Effector memory CD4-positive, alpha-beta T cell (primary cell): ENCODE data around the gene DCAF8.

Source experiments
- DNase-seq, 3 donors: peaks; one replicate each; pipeline ENCODE4 v3.0.0-alpha.2; 2020
- H3K27ac ChIP-seq: 2 replicates; pipeline ENCODE4 v1.7.0; 2013; ENCODE audit warnings: mild to moderate bottlenecking, low read length, moderate library complexity; ENCODE audit not compliant: insufficient read depth, poor library complexity, severe bottlenecking
- H3K27me3 ChIP-seq: replicated peaks from 2 replicates; pipeline ENCODE4 v1.7.0; 2013; ENCODE audit warnings: mild to moderate bottlenecking, low read length; ENCODE audit not compliant: insufficient read depth, control insufficient read depth, poor library complexity, severe bottlenecking
- H3K36me3 ChIP-seq: 2 replicates; pipeline ENCODE4 v1.7.0; 2013; ENCODE audit warnings: mild to moderate bottlenecking, low read length, moderate library complexity; ENCODE audit not compliant: control insufficient read depth, insufficient read depth
- H3K4me1 ChIP-seq: 2 replicates; pipeline ENCODE4 v1.7.0; 2013; ENCODE audit warnings: low read length, mild to moderate bottlenecking; ENCODE audit not compliant: control insufficient read depth, insufficient read depth, poor library complexity, severe bottlenecking
- H3K4me3 ChIP-seq: 2 replicates; pipeline ENCODE4 v1.7.0; 2013; ENCODE audit warnings: low read length, low read depth, mild to moderate bottlenecking; ENCODE audit not compliant: insufficient read depth, poor library complexity, severe bottlenecking
- H3K9me3 ChIP-seq: 2 replicates; pipeline ENCODE4 v1.7.0; 2013; ENCODE audit warnings: mild to moderate bottlenecking, low read length, moderate library complexity; ENCODE audit not compliant: control insufficient read depth

DCAF8 gene

DNA sequence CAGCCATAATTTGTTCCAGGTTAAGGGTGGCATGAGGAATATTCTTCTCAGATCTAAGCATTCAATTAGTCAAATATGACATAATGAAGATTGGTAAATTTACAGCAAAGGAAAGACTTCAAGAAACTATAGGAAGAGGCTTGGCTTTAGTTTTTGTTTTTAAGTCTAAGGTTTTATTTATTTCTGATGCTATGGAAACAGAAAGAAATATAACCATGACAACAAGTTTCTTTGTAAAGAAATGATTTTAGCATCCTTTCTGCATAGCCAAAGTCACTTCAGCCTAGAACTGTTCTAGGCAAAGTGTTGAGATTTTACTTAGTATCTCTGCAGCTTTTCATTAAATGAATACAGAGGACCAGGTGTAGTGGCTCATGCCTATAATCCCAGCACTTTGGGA, 29.4 kb downstream of the DCAF8 start:
- DNase-seq: no peak
- Histone ChIP-seq H3K4me3 (no peak overlapping the region), H3K9me3 (no peaks in the 10 kb centered on the region), H3K27ac (no peak overlapping the region), H3K36me3 (peaks cover 66% of the 10 kb centered on the region), H3K27me3 (no peaks in the 10 kb centered on the region), H3K4me1 (no peaks in the 10 kb centered on the region)

- Histone ChIP-seq H3K4me1 (no peaks in the 10 kb centered on the region), H3K27me3 (no peaks in the 10 kb centered on the region), H3K36me3 (peaks cover 83% of the 10 kb centered on the region), H3K27ac (no peak overlapping the region), H3K4me3 (no peak overlapping the region), H3K9me3 (no peaks in the 10 kb centered on the region)
- DNase-seq: no peak
These were observed 33.9 kb downstream of the DCAF8 start for GRCh38 chr1:160228431-160228830.

GRCh38 chr1:160227561-160227960, 34.8 kb downstream of the DCAF8 start:
- Histone ChIP-seq H3K27me3 (no peaks in the 10 kb centered on the region), H3K4me1 (no peaks in the 10 kb centered on the region), H3K27ac (no peak overlapping the region), H3K9me3 (no peaks in the 10 kb centered on the region), H3K4me3 (no peak overlapping the region), H3K36me3 (peaks cover 92% of the 10 kb centered on the region)
- no peak for DNase-seq

DNA sequence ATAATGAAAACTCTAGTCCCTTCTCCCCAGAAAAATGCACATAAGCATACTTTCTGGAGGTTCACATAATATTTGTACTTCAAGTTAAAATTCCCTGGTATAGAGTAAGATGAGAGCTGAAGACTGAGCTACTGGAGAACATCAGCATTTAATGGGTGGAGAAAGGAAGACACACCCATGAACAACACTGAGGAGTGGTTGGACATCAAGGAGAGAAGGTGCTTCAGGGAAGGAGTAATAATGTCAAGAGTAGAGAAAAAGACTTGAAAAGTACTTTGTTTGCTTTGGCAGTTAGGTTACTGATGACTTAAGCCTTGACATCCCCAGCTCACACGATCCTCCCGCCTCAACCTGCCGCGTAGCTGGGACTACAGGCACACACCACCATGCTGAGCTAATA, 35.3 kb downstream of the DCAF8 start:
- H3K27ac ChIP-seq: no peak overlapping the region
- no peaks in the 10 kb centered on the region for H3K9me3 ChIP-seq
- no peak for DNase-seq
- H3K4me3 ChIP-seq: no peak overlapping the region
- H3K27me3 ChIP-seq: no peaks in the 10 kb centered on the region
- H3K36me3 ChIP-seq: peaks cover 94% of the 10 kb centered on the region
- no peaks in the 10 kb centered on the region for H3K4me1 ChIP-seq

GRCh38 chr1:160226623-160227022, 35.7 kb downstream of the DCAF8 start:
- Histone ChIP-seq H3K27me3 (no peaks in the 10 kb centered on the region), H3K4me1 (no peaks in the 10 kb centered on the region), H3K27ac (no peak overlapping the region), H3K4me3 (no peak overlapping the region), H3K9me3 (no peaks in the 10 kb centered on the region), H3K36me3 (peaks cover 94% of the 10 kb centered on the region)
- DNase-seq: no peak

DNA sequence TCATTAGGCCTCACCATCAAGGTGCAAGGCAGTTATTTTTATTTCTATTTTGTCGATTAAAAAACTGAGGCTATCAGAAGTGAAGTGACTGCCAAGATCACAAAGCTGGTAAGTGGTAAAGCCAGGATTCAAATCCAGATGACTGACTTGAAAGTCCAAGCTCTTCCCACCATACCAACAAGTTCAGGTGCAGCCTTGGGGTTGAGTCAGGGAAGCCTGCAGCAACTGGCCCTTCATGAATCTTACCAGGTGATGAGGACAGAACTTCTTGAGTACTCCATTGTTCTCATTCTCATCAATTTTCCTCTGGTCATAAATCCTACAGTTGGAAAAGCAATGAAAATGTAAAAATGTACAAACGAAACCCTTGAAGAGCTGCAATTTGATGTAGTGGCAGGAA, 37.0 kb downstream of the DCAF8 start:
- Histone ChIP-seq H3K4me1 (no peaks in the 10 kb centered on the region), H3K27me3 (no peaks in the 10 kb centered on the region), H3K9me3 (no peaks in the 10 kb centered on the region), H3K36me3 (peaks cover 94% of the 10 kb centered on the region), H3K4me3 (no peak overlapping the region), H3K27ac (no peak overlapping the region)
- DNase-seq: no peak

GRCh38 chr1:160224606-160225005, 37.7 kb downstream of the DCAF8 start:
- Histone ChIP-seq H3K36me3 (peaks cover 94% of the 10 kb centered on the region), H3K27ac (no peak overlapping the region), H3K4me1 (no peaks in the 10 kb centered on the region), H3K4me3 (no peak overlapping the region), H3K27me3 (no peaks in the 10 kb centered on the region), H3K9me3 (no peaks in the 10 kb centered on the region)
- DNase-seq: no peak

GRCh38 chr1:160222546-160222945, 39.8 kb downstream of the DCAF8 start:
- Histone ChIP-seq H3K36me3 (peaks cover 98% of the 10 kb centered on the region), H3K27ac (no peak overlapping the region), H3K4me3 (no peak overlapping the region), H3K9me3 (no peaks in the 10 kb centered on the region), H3K4me1 (no peaks in the 10 kb centered on the region), H3K27me3 (no peaks in the 10 kb centered on the region)
- no peak for DNase-seq

- Histone ChIP-seq H3K4me1 (no peaks in the 10 kb centered on the region), H3K27ac (no peak overlapping the region), H3K36me3 (peaks cover 95% of the 10 kb centered on the region), H3K9me3 (no peaks in the 10 kb centered on the region), H3K27me3 (no peaks in the 10 kb centered on the region), H3K4me3 (no peak overlapping the region)
- DNase-seq: no peak
These were observed 41.3 kb downstream of the DCAF8 start for GRCh38 chr1:160221089-160221488.

DNA sequence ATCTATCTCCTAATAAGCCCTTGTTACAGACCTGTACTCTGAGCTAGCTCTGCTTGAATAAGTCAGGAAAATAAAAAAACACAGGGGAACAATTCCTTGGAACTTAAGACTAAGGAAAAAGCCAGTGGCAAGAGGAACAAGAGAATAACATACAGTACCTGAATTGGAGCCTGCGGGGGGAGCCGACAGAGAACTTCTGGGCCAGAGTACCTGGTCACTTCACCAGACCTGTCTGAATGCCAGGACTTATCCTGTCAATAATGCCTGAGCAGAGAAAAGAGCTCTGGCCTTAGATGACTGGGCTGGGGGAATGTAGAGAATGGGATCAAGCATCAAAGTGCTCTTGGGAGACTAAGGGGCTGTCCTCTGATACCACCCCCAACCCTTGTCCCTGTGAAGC, 42.0 kb downstream of the DCAF8 start:
- peaks cover 89% of the 10 kb centered on the region for H3K36me3 ChIP-seq
- H3K4me1 ChIP-seq: no peaks in the 10 kb centered on the region
- H3K27ac ChIP-seq: no peak overlapping the region

More for the DNA sequence above, 42.0 kb downstream of the DCAF8 start:
- H3K9me3 ChIP-seq: no peaks in the 10 kb centered on the region
- DNase-seq: no peak
- H3K27me3 ChIP-seq: no peaks in the 10 kb centered on the region
- no peak overlapping the region for H3K4me3 ChIP-seq
